Measurements from ENCODE around the gene PRIMPOL. TPM values are rescaled to one million over a fixed set of nuclear protein-coding genes. Genes with fewer than 3 reads are reported as not detected.
"Not testable (repeated sequence)": the region's sequence is repeated elsewhere in the genome, so short reads cannot be mapped to it uniquely, and the experiment has no call there.

Gene PRIMPOL
- total RNA-seq, 2 donors from 2014 or later = 13.1 to 23.4 TPM

DNA sequence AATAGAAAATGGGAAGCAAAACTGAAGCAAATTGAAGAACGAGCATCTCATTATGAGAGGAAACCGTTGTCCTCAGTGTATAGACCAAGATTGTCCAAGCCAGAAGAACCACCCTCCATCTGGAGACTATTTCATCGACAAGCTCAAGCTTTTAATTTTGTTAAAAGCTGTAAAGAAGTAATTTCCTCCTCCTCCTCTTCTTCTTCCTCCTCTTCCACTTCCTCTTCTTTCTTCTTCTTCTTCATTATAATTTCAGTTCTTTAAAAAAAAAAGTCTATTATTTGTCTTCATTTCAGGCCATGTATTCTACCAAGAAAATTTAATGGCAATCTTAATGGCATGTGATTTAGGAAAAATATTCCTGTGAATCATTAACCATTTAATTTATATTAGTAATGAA, 7.6 kb downstream of the PRIMPOL start:
- DNase-seq (no peak), ATAC-seq (no peak)
- intact Hi-C loops (cut with DNase I, micrococcal nuclease) = no loop called here

DNA sequence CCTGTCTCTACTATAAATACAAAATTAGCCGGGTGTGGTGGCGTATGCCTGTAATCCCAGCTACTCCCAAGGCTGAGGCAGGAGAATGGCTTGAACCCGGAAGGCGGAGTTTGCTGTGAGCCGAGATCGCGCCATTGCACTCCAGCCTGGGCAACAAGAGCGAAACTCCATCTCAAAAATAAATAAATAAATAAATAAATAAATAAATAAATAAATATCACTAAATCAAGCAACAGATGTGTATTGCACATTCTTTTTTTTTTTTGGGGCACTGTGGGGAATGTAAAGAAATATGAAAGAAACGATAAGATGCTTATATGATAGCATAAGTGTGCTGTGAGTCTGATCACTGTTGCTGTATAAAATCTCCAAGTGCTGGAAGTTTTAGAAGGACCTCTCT, 8.3 kb downstream of the PRIMPOL start:
- intact Hi-C loops (cut with DNase I, micrococcal nuclease); ATAC-seq; DNase-seq: not testable (repeated sequence)

DNA sequence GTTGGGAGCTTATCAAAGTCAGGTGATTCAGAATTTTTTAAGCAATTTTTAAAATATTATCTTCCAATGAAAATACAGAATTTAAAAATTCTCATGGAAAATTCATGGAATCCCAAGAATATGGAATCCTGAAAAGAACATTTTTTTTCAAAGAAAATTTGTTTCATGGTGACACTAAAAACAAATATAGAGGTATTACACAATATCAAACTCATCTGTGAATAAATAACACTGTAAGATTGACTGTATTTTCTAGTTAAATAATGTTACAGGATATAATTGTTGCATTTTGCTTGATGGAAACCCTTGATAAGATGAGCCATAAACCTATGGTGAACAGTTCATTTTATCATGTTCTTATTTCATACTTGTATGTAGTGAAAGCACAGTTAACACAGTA, 11.4 kb downstream of the PRIMPOL start:
- intact Hi-C loops (cut with DNase I, micrococcal nuclease) = no loop called here
- no peak for DNase-seq
- no peak for ATAC-seq

DNA sequence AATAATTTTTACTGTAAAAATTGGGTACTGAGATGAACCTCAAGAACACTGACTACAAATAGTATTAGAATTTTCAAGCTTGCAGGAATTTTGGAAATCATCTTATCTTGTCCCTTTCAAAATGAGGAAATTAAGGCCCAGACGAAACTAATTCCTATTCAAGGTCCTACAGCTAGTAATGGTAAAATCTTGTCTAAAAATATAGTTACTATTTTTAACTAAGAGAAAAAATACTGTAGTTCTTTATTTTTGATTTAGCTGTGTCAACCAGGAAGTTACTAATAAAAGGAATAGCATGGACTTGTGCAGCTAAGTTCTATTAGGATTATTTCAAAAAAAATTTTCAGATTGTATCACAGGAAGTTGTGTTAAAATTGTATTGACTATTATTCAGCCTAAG, 12.7 kb downstream of the PRIMPOL start:
- intact Hi-C loops (cut with DNase I, micrococcal nuclease) = no loop called here
- no peak for ATAC-seq
- no peak for DNase-seq

DNA sequence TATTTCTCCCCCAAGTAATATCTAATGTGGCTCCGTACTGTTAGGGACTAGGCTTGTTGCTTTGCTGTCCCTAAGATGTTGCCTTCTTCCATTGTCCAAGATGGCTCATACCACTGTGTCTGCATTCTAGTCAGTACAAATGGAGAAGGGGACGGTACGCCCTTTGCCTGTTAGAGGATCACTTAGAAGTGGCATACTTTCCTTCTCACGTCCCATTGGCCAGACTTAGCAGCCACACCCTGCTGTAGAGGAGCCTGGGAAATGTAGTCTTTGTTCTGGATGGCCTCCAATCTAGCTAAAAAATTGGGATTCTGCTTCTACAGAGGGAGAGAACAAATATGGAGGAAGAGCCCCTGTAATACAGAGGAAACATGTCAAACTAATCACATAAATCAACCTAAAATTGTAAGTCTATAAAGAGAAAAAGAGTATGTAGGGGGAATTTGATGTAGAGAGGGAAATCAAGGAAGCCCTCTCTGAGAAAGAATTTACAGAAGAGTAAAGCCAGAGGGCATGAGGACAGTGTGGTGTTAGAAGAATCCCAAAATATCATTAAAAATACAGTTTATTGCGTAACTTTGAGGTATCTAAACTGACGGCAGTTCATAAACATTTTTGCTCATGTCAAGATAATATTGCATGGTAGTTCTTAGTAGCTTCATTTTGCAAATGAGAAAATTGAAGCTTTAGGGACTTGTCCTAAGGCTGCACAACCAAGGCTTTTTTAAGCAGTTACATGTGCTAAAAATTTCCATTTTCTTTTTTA, 15.1 kb downstream of the PRIMPOL start:
- intact Hi-C loops (cut with DNase I, micrococcal nuclease) = no loop called here
- DNase-seq = no peak
- ATAC-seq = peak; percentile 33

DNA sequence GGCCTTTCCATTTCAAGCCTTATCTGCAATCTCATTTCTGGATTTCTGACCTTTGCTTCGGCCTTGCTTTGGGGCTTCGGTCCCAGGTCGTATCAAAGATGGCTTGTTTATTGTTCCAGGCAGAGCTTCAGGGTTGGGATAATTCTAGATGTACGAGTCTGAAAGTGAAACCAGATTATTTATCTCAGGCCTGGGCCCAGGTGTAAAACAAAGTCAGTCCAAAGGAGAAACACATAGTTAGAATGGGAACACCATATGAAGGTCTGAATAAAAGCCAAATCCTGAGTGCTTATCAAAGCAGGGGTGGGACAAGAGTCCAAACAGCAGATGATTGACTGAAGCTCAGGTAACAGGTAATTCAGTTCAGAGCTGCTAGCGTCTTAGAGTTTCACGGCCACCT, 17.1 kb downstream of the PRIMPOL start:
- DNase-seq (no peak), ATAC-seq (peak; percentile 88)
- intact Hi-C loops (cut with DNase I, micrococcal nuclease) = no loop called here

DNA sequence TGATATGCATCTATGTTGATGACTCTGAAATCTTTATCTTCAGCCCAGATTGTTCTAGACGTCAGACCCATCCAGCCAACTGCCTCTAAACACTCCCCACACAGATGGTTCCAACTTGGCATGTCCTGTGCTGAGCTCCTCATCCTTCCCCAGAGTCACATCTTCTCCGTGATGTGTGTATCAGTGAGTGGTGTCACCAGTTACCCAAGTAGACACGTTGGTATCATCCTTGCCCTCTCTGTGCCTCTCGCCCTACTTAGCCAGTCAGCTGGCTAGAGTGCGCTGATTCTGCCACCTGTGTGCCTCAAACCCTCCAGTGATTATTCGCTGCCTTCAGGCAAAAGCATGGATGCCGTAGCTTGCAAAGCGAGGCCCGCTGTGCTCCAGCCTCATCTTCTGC, 18.6 kb downstream of the PRIMPOL start:
- ATAC-seq = no peak
- intact Hi-C loops (cut with DNase I, micrococcal nuclease) = no loop called here
- DNase-seq = no peak

DNA sequence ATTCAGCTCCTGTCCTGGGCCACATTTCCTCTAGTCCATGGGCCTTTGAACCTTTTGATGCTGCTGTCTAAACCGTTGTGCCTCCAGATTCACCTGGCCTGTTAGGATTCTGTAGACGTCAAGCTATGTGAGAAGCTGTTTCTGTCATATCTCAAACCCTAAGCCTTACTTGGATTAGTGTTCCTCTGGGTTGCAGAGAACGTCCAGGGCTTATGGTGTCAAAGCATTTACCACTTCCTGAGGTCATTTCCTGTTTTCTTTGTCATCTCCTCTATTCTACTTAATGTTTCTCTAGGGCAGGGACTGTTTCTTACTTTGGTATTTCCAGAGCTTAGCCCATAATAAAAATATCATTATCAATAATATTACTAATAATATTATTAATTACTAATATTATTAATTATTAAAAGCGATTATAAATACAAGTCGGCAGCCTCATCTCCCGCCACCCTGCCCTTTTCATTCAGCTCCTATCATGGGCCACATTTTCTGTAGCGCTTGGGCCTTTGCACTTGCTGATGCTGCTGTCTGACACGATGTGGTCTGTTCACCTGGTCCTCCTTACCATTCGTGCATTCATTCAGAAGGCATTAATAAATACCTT, 19.1 kb downstream of the PRIMPOL start:
- intact Hi-C loops (cut with DNase I, micrococcal nuclease) = no loop called here
- no peak for ATAC-seq
- no peak for DNase-seq

DNA sequence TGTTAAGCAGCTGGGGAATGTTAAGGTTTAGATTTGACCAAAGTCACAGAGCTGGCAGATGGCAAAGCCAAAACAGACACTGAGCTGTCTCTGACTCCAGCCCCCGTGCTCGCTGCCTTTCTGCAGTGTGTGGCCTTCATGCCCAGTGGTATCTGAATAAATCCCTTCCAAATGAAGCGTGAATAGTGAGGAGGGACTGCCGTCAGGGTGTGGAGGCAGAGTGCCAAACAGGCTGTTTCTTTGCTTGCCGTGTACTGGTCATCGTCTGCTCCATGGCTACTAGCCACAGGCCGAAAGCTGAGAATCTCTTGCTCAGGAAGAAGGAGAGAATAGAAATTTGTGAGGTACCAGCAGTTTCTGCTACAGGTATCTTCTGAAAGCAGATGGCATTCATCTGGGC, 19.7 kb downstream of the PRIMPOL start:
- no peak for ATAC-seq
- no peak for DNase-seq
- intact Hi-C loops (cut with DNase I, micrococcal nuclease) = no loop called here

DNA sequence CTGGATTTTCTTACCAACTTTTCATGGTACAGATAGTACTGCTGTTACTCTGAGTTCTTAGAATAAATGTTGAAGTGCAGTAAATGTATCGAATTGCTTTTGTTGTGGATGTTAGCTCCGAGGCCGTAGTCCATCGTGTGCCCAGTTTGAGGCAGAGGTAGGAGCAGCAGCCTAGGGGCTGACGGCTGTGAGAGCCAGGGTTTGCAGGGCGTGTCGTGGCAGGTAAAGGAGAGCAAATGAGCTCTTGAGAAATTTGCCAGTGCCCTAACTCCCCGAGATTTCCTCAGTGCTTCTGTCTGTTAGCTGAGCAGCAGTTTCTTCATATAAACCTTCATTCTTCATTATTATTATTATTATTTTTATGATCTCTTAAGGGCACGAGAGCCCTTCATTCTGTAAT, 21.6 kb downstream of the PRIMPOL start:
- ATAC-seq (peak; percentile 65), DNase-seq (peak; percentile 49 to 54)
- intact Hi-C loops (cut with DNase I, micrococcal nuclease) = no loop called here

DNA sequence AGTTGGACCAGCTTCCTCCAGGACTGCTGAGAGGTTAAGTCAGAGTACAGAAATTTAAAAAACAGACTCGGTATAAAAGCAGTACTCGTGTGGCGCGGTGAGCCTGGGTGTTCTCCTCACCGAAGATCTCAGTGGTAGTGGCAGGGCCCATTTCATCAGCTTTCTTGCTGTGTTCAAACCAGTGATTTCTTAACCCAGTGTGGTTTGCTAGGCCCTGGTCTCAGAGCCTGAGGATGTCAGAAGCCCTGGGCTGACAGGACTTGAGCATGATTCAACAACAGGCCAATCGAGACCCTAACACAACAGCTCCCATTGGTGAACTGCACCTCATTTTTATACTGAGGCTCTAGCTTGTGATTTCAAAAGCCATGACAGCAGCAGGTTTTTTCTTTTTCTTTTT, 23.2 kb downstream of the PRIMPOL start:
- intact Hi-C loops (cut with DNase I, micrococcal nuclease) = no loop called here
- ATAC-seq (no peak), DNase-seq (no peak)

DNA sequence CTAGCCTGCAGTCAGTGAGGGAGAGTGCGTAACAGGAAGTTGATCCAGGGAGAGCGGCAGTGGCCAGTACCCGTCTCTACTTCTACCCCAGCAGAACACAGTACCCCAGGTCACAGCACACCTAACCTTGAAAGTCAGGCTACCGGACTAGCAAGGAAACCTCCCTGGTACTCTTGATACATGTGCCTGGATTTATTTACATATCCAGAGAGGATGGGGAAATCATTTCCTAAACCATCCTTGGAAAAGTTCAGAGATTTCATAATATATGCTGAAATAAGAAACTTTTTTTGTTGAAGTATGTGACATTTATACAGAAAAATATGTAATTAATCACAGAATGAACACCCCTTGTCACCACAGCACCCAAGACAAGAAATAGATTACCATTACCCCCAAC, 24.5 kb downstream of the PRIMPOL start:
- no peak for DNase-seq

DNA sequence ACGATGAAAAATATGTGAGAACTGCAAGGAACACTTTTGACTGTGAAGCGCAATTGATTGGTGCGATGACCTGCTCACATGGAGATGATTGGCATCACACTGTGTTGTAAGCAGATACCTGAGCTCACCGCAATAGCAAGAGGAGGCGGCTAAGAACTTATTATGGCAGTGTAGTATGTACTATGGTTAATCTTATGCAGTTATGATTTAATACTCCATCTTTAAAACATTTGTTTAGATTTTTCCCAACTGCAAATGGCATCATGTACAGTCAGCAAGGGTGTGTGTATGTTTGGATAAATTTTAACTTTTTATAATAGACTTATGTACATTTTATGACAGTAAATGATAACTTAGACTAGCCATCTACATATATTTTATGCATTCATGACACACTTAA, 25.5 kb downstream of the PRIMPOL start:
- peak; percentile 56 for ATAC-seq
- no peak for DNase-seq
- intact Hi-C loops (cut with DNase I, micrococcal nuclease) = no loop called here

More for the DNA sequence above, 24.5 kb downstream of the PRIMPOL start:
- intact Hi-C loops (cut with DNase I, micrococcal nuclease) = no loop called here
- ATAC-seq = no peak

DNA sequence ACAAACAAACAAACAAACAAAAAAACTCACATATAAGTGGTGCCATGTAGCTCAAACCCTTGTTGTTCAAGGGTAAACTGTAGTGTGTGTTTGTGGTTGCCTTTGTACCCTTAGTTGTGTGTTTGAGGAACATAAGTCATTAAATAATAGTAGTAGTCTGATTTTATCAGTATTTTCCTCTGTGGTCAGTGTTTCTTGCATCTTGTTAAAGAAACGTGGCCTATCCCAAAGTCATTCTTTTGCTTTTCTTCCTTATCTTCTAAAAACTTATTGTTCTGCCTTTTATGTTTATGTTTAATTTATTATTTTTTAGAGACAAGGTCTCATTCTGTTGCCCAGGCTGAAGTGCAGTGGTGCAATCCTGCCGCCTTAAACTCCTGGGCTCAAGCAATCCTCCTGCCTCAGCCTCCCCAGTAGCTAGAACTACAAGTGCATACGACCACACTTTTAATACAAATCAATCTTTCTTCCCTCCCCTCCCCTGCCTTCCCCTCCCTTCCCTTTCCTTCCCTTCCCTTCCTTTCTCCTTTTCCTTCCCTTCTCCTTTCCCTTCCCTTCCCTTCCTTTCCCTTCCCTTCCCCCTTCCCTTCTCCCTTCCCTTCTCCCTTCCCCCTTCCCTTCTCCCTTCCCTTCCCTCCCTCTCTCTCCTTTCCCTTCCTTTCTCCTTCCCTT, 26.4 kb downstream of the PRIMPOL start:
- no peak for ATAC-seq

DNA sequence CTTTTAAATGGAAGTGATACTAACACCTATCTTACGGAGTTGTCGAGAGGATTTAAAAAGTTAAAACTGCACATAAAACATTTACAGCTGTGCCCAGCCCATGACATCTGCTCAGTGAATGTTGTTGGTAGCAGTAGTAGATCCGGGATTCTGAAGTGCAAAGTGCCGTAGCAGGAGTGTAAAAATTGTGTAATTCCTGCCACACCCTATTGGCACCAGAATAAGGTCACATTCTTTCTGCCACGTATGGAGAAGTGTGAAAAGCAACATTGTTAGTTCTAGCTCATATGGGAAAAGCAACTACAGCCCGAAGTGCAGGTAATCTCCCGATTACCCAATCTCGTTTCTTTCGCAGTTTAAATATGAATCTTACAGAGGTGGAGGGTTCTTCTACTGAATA, 31.2 kb downstream of the PRIMPOL start:
- intact Hi-C loops (cut with DNase I, micrococcal nuclease) = no loop called here
- ATAC-seq (peak; percentile 99), DNase-seq (peak; percentile 39 to 70)

More for the DNA sequence above, 26.4 kb downstream of the PRIMPOL start:
- DNase-seq = no peak
- intact Hi-C loops (cut with DNase I, micrococcal nuclease) = no loop called here

DNA sequence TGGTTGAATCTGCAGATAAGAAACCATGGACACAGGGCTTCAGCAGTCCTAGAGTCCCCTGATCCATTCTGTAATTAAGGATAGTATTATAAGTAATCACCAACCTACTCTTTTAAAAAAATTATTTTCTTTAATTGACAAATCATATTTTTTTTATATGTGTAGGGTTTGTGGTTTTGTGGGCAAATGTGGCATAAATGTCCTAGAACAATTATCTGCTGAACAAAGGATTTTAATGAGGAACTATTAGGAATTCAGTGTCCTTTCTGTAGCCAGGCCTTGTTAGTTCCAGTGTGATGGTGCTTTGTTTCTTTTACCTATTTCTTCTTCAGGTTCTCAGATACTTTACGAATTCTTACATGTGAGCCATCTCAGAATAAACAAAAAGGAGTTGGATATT, 32.4 kb downstream of the PRIMPOL start:
- no peak for ATAC-seq
- no peak for DNase-seq
- intact Hi-C loops (cut with DNase I, micrococcal nuclease) = no loop called here

DNA sequence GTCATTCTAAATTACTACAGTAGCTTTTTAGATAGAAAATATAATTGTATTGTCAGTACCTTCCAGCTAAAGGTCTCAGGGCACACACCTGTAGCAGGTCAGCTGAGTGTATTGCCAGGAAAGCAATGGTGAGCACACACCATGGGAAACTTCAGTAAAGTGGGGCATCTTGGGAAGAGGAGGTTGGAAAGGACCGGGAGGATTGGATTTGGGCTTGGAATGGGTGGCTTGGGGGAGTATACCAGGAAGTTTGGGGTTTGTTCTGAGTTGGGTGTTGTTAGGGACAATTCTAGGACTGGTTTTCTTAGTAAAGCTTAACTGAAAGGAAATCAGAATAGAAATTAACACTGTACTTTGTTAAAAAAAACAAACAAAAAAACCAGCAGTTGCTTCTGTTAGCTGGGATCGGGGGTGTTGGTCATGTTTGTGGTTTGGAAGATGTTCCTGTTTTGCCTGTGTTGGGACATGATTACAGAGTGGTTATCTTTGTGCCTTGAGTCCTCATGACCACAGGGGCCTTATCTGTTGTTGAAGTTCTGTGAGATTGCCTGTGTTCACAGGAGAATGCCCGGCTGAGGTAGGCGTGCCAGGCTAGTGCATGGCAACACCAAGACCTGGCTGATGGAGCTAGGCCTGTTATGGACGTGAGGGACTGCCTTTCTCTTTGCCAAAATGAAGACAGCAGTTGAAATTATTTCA, 35.1 kb downstream of the PRIMPOL start:
- no peak for DNase-seq
- no peak for ATAC-seq
- intact Hi-C loops (cut with DNase I, micrococcal nuclease) = no loop called here

DNA sequence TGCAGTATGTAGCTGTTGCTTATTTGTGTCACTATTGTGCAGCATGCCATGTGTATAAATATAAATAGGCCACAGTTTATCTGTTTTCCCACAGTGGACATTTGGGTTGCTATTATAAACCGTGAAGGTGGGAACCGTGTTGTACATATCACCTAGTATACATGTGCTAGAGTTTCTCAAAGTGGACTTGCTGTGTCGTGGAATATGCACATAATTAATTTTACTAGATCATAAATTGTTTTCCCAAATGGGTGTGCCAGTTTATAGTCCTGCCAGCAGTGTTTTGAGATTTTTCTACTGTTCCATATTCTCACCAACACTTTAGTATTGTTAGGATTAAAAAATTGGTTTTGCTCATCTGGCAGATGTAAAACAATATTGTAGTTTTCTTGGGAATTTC, 38.5 kb downstream of the PRIMPOL start:
- ATAC-seq = no peak
- no peak for DNase-seq
- intact Hi-C loops (cut with DNase I, micrococcal nuclease) = no loop called here

DNA sequence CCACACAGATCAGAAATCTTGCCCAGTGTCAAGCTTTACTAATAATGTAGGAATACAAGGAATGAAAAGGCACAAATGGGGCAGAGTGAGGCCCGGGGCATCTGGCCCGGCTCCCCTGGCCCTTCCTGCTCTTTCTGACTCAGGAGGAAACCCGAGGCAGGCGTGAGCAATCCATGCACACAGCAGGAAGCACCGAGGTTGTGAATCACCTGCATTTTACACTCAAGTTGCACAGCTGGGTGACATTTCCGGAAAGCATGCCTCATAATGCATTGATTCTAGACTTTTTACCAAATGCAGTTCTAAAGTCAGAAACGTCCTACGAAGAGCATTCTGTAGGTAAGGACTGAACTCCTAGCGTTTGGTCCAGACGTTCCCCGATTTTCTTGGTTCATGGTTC, 38.9 kb downstream of the PRIMPOL start:
- intact Hi-C loops (cut with DNase I, micrococcal nuclease) = no loop called here
- ATAC-seq (peak; percentile 48), DNase-seq (no peak)

DNA sequence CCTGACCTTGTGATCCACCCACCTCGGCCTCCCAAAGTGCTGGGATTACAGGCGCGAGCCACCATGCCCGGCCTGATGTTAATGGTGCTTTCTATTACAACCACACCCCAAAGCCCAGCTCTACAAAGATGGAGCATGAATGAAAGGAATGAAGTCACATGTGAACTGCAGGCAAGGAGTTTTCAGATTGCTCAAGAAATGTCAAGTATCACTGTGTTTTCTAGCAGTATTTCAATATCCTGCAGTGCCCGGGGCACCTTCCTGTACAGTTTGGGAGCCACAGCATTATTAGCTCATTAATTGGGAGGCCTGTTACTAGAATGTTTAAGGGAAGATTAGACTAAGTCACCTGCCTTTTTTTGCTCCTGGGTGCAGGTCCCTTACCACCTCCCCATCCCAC, 40.1 kb downstream of the PRIMPOL start:
- DNase-seq (no peak), ATAC-seq (no peak)

More for the DNA sequence above, 40.1 kb downstream of the PRIMPOL start:
- intact Hi-C loops (cut with DNase I, micrococcal nuclease) = no loop called here
